H1 (cell line): ENCODE data around the gene GNB1L. TPM values are rescaled to one million over a fixed set of nuclear protein-coding genes. Genes with fewer than 3 reads are reported as not detected.

ENCODE experiments used
- CTCF ChIA-PET: fragments of 300-600 bp; sonication (Branson Sonifier 250); formaldehyde crosslinking; loops from one replicate; lab custom pipeline; 2021; ENCODE audit not compliant: partially characterized antibody; lab: Charles Lee
- POLR2A ChIA-PET: fragments of 300-600 bp; sonication (Branson Sonifier 250); formaldehyde crosslinking; loops from one replicate; lab custom pipeline; 2021; ENCODE audit warnings: inconsistent platforms; ENCODE audit not compliant: partially characterized antibody; lab: Charles Lee
- DNase-seq, 2 experiments: peaks; one replicate each; pipeline versions ENCODE4 v3.0.0 to v3.0.0-alpha.2; 2010 to 2022; ENCODE audit warnings: low spot score in 2 of 2, low read depth in 1 of 2, mixed read lengths in 1 of 2
- FAIRE-seq: peaks from 2 replicates; lab custom pipeline; 2011; peaks lifted over from hg19 to GRCh38; lab: Jason Lieb, UNC
- H2AFZ ChIP-seq: 2 replicates; pipeline ENCODE4 v1.8.1; 2012; ENCODE audit warnings: low read length, inconsistent platforms
- H2AK5ac ChIP-seq: 2 replicates; pipeline ENCODE4 v1.6.1; 2013; ENCODE audit warnings: low read depth, low read length
- H2BK120ac ChIP-seq: replicated peaks from 2 replicates; pipeline ENCODE3; 2013; ENCODE audit warnings: low read depth, low read length, inconsistent platforms
- H2BK12ac ChIP-seq: 2 replicates; pipeline ENCODE4 v1.6.1; 2013; ENCODE audit warnings: low read depth, low read length
- H2BK15ac ChIP-seq: 2 replicates; pipeline ENCODE4 v1.6.1; 2013; ENCODE audit warnings: low read length
- H2BK20ac ChIP-seq: 2 replicates; pipeline ENCODE4 v1.6.1; 2013; ENCODE audit warnings: low read length
- H2BK5ac ChIP-seq: 2 replicates; pipeline ENCODE4 v1.6.1; 2013; ENCODE audit warnings: low read depth, low read length
- H3K14ac ChIP-seq: 2 replicates; pipeline ENCODE4 v1.6.1; 2013; ENCODE audit warnings: inconsistent platforms; ENCODE audit not compliant: insufficient read length
- H3K18ac ChIP-seq: 2 replicates; pipeline ENCODE4 v1.6.1; 2013; ENCODE audit warnings: low read length; ENCODE audit errors: extremely low read depth
- H3K23ac ChIP-seq: 2 replicates; pipeline ENCODE4 v1.6.1; 2013; ENCODE audit warnings: inconsistent platforms; ENCODE audit not compliant: insufficient read length
- H3K23me2 ChIP-seq: 2 replicates; pipeline ENCODE4 v1.6.1; 2013; ENCODE audit warnings: low read depth, low read length
- H3K27ac ChIP-seq: 2 replicates; pipeline ENCODE4 v1.6.1; 2011; ENCODE audit warnings: low read depth, low read length, inconsistent platforms
- H3K27me3 ChIP-seq, 4 experiments: replicated peaks in 1 of 4; 1 replicate in 1 of 4; 2 replicates in 3 of 4; pipeline versions ENCODE4 v1.6.1 to v1.8.1; 2011 to 2013; ENCODE audit warnings: low read length in 3 of 4, mild to moderate bottlenecking in 3 of 4, inconsistent platforms in 2 of 4, mixed read lengths in 2 of 4, moderate library complexity in 1 of 4; ENCODE audit not compliant: control insufficient read depth in 3 of 4, insufficient read depth in 3 of 4; ENCODE audit errors: extremely low read depth in 1 of 4
- H3K36me3 ChIP-seq, 4 experiments: 2 replicates each; pipeline versions ENCODE4 v1.6.1 to v1.8.1; 2011 to 2013; ENCODE audit warnings: mild to moderate bottlenecking in 4 of 4, low read length in 3 of 4, moderate library complexity in 2 of 4, control low read depth in 1 of 4, inconsistent platforms in 1 of 4; ENCODE audit not compliant: insufficient read depth in 4 of 4, control insufficient read depth in 2 of 4
- H3K4ac ChIP-seq: replicated peaks from 2 replicates; pipeline ENCODE3; 2013; ENCODE audit warnings: low read length, low read depth, mixed read lengths, inconsistent platforms; ENCODE audit not compliant: insufficient read length
- H3K4me1 ChIP-seq, 4 experiments: replicated peaks in 1 of 4; 1 replicate in 1 of 4; 2 replicates in 3 of 4; pipeline versions ENCODE4 v1.6.1 to v1.8.1; 2011 to 2013; ENCODE audit warnings: low read length in 3 of 4, inconsistent platforms in 2 of 4, mixed read lengths in 1 of 4; ENCODE audit not compliant: insufficient read depth in 4 of 4, control insufficient read depth in 3 of 4
- H3K4me2 ChIP-seq, 2 experiments: 2 replicates each; pipeline versions ENCODE4 v1.6.1 to v1.8.1; 2011 to 2013; ENCODE audit warnings: low read depth in 2 of 2, low read length in 2 of 2, control low read depth in 1 of 2, inconsistent platforms in 1 of 2, mild to moderate bottlenecking in 1 of 2; ENCODE audit not compliant: insufficient read depth in 1 of 2
- H3K4me3 ChIP-seq, 4 experiments: fragments of 200-600, 300-600 bp in 1 of 4; sonication (generic), shearing (Covaris generic), sonication (Bioruptor Twin) in 1 of 4; 2 replicates each; pipeline versions ENCODE4 v1.5.1 to v1.8.1; 2011 to 2016; ENCODE audit warnings: low read length in 4 of 4, low read depth in 3 of 4, control low read depth in 2 of 4, inconsistent platforms in 2 of 4, mild to moderate bottlenecking in 2 of 4, mixed read lengths in 1 of 4, moderate library complexity in 1 of 4; ENCODE audit not compliant: insufficient read depth in 2 of 4; ENCODE audit errors: extremely low read depth in 1 of 4
- H3K56ac ChIP-seq: replicated peaks from 2 replicates; pipeline ENCODE3; 2013; ENCODE audit warnings: low read depth, mild to moderate bottlenecking, mixed read lengths, low read length, inconsistent platforms; ENCODE audit not compliant: insufficient read length
- H3K79me1 ChIP-seq: 2 replicates; pipeline ENCODE4 v1.6.1; 2013; ENCODE audit warnings: low read depth, low read length, control low read depth
- H3K79me2 ChIP-seq, 2 experiments: 2 replicates each; pipeline versions ENCODE4 v1.6.1 to v1.8.1; 2012 to 2013; ENCODE audit warnings: low read length in 2 of 2, mild to moderate bottlenecking in 2 of 2, inconsistent platforms in 1 of 2; ENCODE audit not compliant: insufficient read depth in 2 of 2, control insufficient read depth in 1 of 2
- H3K9ac ChIP-seq, 4 experiments: replicated peaks in 1 of 4; 1 replicate in 1 of 4; 2 replicates in 3 of 4; pipeline versions ENCODE4 v1.6.1 to v1.8.1; 2011 to 2013; ENCODE audit warnings: low read depth in 3 of 4, low read length in 3 of 4, control low read depth in 2 of 4, mild to moderate bottlenecking in 2 of 4, moderate library complexity in 2 of 4, inconsistent platforms in 1 of 4; ENCODE audit errors: extremely low read depth in 1 of 4
- H3K9me3 ChIP-seq, 2 experiments: 2 replicates each; pipeline versions ENCODE4 v1.6.1 to v1.8.1; 2012 to 2013; ENCODE audit warnings: mild to moderate bottlenecking in 2 of 2, moderate library complexity in 2 of 2, control low read depth in 1 of 2, inconsistent platforms in 1 of 2, low read depth in 1 of 2, low read length in 1 of 2, mixed read lengths in 1 of 2; ENCODE audit not compliant: insufficient read depth in 2 of 2
- H4K20me1 ChIP-seq, 2 experiments: replicated peaks in 1 of 2; 2 replicates each; pipeline versions ENCODE3 to v1.8.1; 2011 to 2013; ENCODE audit warnings: inconsistent platforms in 2 of 2, low read length in 2 of 2, mild to moderate bottlenecking in 1 of 2; ENCODE audit not compliant: insufficient read depth in 2 of 2, control insufficient read depth in 1 of 2
- H4K5ac ChIP-seq: 2 replicates; pipeline ENCODE4 v1.6.1; 2013; ENCODE audit warnings: low read length, low read depth, mixed read lengths, inconsistent platforms; ENCODE audit not compliant: insufficient read length
- H4K8ac ChIP-seq: 2 replicates; pipeline ENCODE4 v1.8.0; 2013; ENCODE audit warnings: mild to moderate bottlenecking, moderate library complexity, low read length, inconsistent platforms; ENCODE audit not compliant: insufficient read depth; ENCODE audit errors: extremely low read depth
- H4K91ac ChIP-seq: replicated peaks from 2 replicates; pipeline ENCODE3; 2013; ENCODE audit warnings: low read length, mixed read lengths, inconsistent platforms; ENCODE audit not compliant: insufficient read length
- BCL11A ChIP-seq, 2 experiments: IDR thresholded peaks; one replicate each; pipeline ENCODE4 v1.6.1; 2011; ENCODE audit warnings: low read depth in 2 of 2, low read length in 2 of 2, mild to moderate bottlenecking in 2 of 2
- CBX8 ChIP-seq: fragments of 300-800, 300-1000 bp; sonication (generic); IDR thresholded peaks from 2 replicates; pipeline ENCODE4 v1.7.1; 2016; ENCODE audit warnings: low read depth, low read length, borderline replicate concordance
- CEBPB ChIP-seq: IDR thresholded peaks from 2 replicates; pipeline ENCODE4 v1.6.1; 2012; ENCODE audit warnings: low read depth, low read length
- EZH2 ChIP-seq: fragments of 200-600 bp; sonication (generic); IDR thresholded peaks from 2 replicates; pipeline ENCODE4 v1.7.1; 2012; ENCODE audit warnings: low read depth, mild to moderate bottlenecking, moderate library complexity, low read length, inconsistent platforms; ENCODE audit not compliant: severe bottlenecking
- FOSL1 ChIP-seq: IDR thresholded peaks from 2 replicates; pipeline ENCODE4 v1.6.1; 2011; ENCODE audit warnings: mild to moderate bottlenecking, low read depth, low read length, moderate library complexity; ENCODE audit not compliant: insufficient read depth
- MAX ChIP-seq: IDR thresholded peaks from 2 replicates; pipeline ENCODE4 v1.6.1; 2012; ENCODE audit warnings: inconsistent platforms
- NRF1 ChIP-seq: IDR thresholded peaks from 2 replicates; pipeline ENCODE4 v1.6.1; 2011; ENCODE audit warnings: mild to moderate bottlenecking, low read depth, low read length, improper control_type of control experiment
- SRF ChIP-seq: IDR thresholded peaks from 2 replicates; pipeline ENCODE4 v1.6.1; 2011; ENCODE audit warnings: mild to moderate bottlenecking, low read depth, low read length, moderate library complexity
- SUZ12 ChIP-seq: fragments of 200-600 bp; sonication (generic); IDR thresholded peaks from 2 replicates; pipeline ENCODE4 v1.6.1; 2012; ENCODE audit warnings: mild to moderate bottlenecking, inconsistent platforms, low read length, moderate library complexity, mixed read lengths
- USF2 ChIP-seq: IDR thresholded peaks from 2 replicates; pipeline ENCODE4 v1.6.1; 2011; ENCODE audit warnings: low read length, improper control_type of control experiment
- WGBS, 2 experiments: shearing (Covaris generic) in 1 of 2; methylation state at CpG; one replicate each; pipeline versions ENCODE4 v1.1.6 to v1.1.7; 2013 to 2015; ENCODE audit warnings: low lambda C conversion rate in 2 of 2, mixed read lengths in 2 of 2, inconsistent platforms in 1 of 2, low coverage in 1 of 2, missing lambda C conversion rate in 1 of 2; ENCODE audit not compliant: insufficient replicate concordance in 2 of 2, insufficient coverage in 1 of 2, insufficient read length in 1 of 2; ENCODE audit errors: extremely low coverage in 1 of 2, missing lambda C conversion rate in 1 of 2; 5-methylcytosine and 5-hydroxymethylcytosine counted together
- polyA plus RNA-seq, 7 experiments: library from polyadenylated mRNA; depleted of rRNA in 3 of 7; stranded (reverse) in 5 of 7; unstranded in 2 of 7; fragments of >200 nt in 5 of 7; fragments of 200-250 nt in 2 of 7; gene quantifications; 1 replicate in 5 of 7; 2 replicates in 1 of 7; 4 replicates in 1 of 7; pipeline versions ENCODE4 v1.2.1 to v1.2.3, GENCODE V29; 2011 to 2013; ENCODE audit warnings: missing spikeins in 2 of 7, mixed read lengths in 2 of 7
- total RNA-seq: library from RNA; stranded (reverse); fragmentation: NEBNext Ultra II Directional; extraction: Animal tissue kit (Norgen Biotek cat#: 25700); gene quantifications from 2 replicates; pipeline ENCODE4 v1.2.1, GENCODE V29; 2021

Gene GNB1L
- total and polyA plus RNA-seq, 2 of the 8 experiments (the other 6 are each of a cell fraction or from before 2014, with no cell fraction given) = 14.0 to 15.6 TPM

GRCh38 chr22:19765477-19766239 is 89.0 kb downstream of the GNB1L start:
- H2BK15ac ChIP-seq = no peak overlapping the region; the same call in 1 of the 2 replicates
- no peak overlapping the region for H3K9ac ChIP-seq
- H4K5ac ChIP-seq = no peak overlapping the region
- H3K79me2 ChIP-seq = no peaks in the 10 kb centered on the region
- H4K8ac ChIP-seq = peak overlapping the region; percentile 40; the same call in 1 of the 2 replicates
- ChIA-PET POLR2A (interaction anchor here (1.1 to 3.1 kb wide), 2 partner anchors 10 to 42 kb away, joined by 3 to 21 read pairs; partner anchors contain the start of gene GP1BB), CTCF (interaction anchor here (0.7 to 5.6 kb wide), 7 partner anchors 12 to 157 kb away, joined by 3 to 48 read pairs (median 3); no protein-coding TSS in a partner anchor)
- H2AK5ac ChIP-seq = no peak overlapping the region
- no peak overlapping the region for H2BK20ac ChIP-seq
- H3K36me3 ChIP-seq = peaks cover 0 to 8% (median 0%) of the 10 kb centered on the region in 4 experiments; a peak in 1 of 8 replicates
- H3K4me1 ChIP-seq = peaks cover 0 to 47% (median 33%) of the 10 kb centered on the region in 4 experiments; a peak in 6 of 7 replicates
- H2BK12ac ChIP-seq = 0 out of 2 replicates have a peak overlapping the region, but pooled peaks have one; percentile 62
- H4K20me1 ChIP-seq = peaks cover 14 to 32% of the 10 kb centered on the region in 2 experiments
- H3K27ac ChIP-seq = no peak overlapping the region
- H3K79me1 ChIP-seq = no peaks in the 10 kb centered on the region
- no peak for FAIRE-seq
- H2BK120ac ChIP-seq = no peak overlapping the region
- H3K4ac ChIP-seq = peak overlapping the region; percentile 53
- peak overlapping the region; percentile 10 to 48 (median 12); a peak in 5 of 8 replicates for H3K4me3 ChIP-seq
- H3K23ac ChIP-seq = no peak overlapping the region
- no peak overlapping the region for H3K56ac ChIP-seq
- peak overlapping the region; percentile 87 for H3K18ac ChIP-seq
- H3K4me2 ChIP-seq = peak overlapping the region; percentile 62 to 66
- H3K23me2 ChIP-seq = peaks cover 4% of the 10 kb centered on the region; the same call in 1 of the 2 replicates
- no peak overlapping the region for H4K91ac ChIP-seq
- WGBS, 2 experiments = 6% methylated on average over 38 of the region's 83 CpGs; no CpG with 5 or more reads in 1 of the 2 experiments
- H3K14ac ChIP-seq = no peak overlapping the region
- H2AFZ ChIP-seq = no peak overlapping the region
- peak in 1 of 2 experiments; percentile 84 for DNase-seq
- H3K27me3 ChIP-seq = peaks cover 90 to 99% (median 96%) of the 10 kb centered on the region in 4 experiments
- H3K9me3 ChIP-seq = no peaks in the 10 kb centered on the region
- peak overlapping the region; percentile 44; the same call in 1 of the 2 replicates for H2BK5ac ChIP-seq
- TF ChIP-seq FOSL1 (no peak), EZH2 (peak; percentile 25), NRF1 (no peak), MAX (no peak), SRF (no peak), USF2 (no peak), CBX8 (no peak), SUZ12 (peak; percentile 59), CEBPB (0 out of 2 replicates have a peak, but pooled peaks have one; percentile 33), BCL11A (IDR thresholded peaks at IDR 0.05; ENCODE audit: low read depth in 2 of 2, low read length in 2 of 2) (no peak)
